ENCODE data around the gene RANBP1.

The RANBP1 gene

GRCh38 chr22:20093418-20094196, 22.3 kb upstream of the RANBP1 start:
- Histone ChIP-seq H3K9ac (ENCODE audit: low read depth, low read length) (no peak overlapping the region), H3K27ac (ENCODE audit: low read length) (no peak overlapping the region), H3K4me3 (ENCODE audit: low read depth in 1 of 2, low read length in 2 of 2) (no peak overlapping the region), H2AFZ (ENCODE audit: low read depth, low read length) (no peak overlapping the region), H3K4me2 (ENCODE audit: insufficient read depth, low read length) (no peak overlapping the region), H3K79me2 (ENCODE audit: insufficient read depth, low read length) (peaks cover 86% of the 10 kb centered on the region), H3K36me3 (ENCODE audit: insufficient read depth, low read length) (peaks cover 95% of the 10 kb centered on the region), H3K9me3 (ENCODE audit: insufficient read depth, low read length, severe bottlenecking) (no peaks in the 10 kb centered on the region), H3K4me1 (ENCODE audit: insufficient read depth, low read length) (peaks cover 2% of the 10 kb centered on the region; the same call in 1 of the 2 replicates), H4K20me1 (ENCODE audit: insufficient read depth, low read length) (peaks cover 58% of the 10 kb centered on the region), H3K27me3 (ENCODE audit: insufficient read depth, low read length, poor library complexity) (no peaks in the 10 kb centered on the region)
- TF ChIP-seq EZH2 (IDR thresholded peaks at IDR 0.05; ENCODE audit: borderline replicate concordance, low read depth, low read length, severe bottlenecking) (no peak), CTCF (IDR thresholded peaks at IDR 0.05; ENCODE audit: borderline replicate concordance, extremely low read depth, low read length, poor library complexity, severe bottlenecking) (no peak)
- ATAC-seq (ENCODE audit: insufficient read depth, low read depth) (no peak), DNase-seq (no peak)

- no peak overlapping the region for H3K9ac ChIP-seq (ENCODE audit: low read depth, low read length)
- no peak for ATAC-seq (ENCODE audit: insufficient read depth, low read depth)
- H3K4me3 ChIP-seq (ENCODE audit: low read depth in 1 of 2, low read length in 2 of 2): no peak overlapping the region
- no peak overlapping the region for H3K4me2 ChIP-seq (ENCODE audit: insufficient read depth, low read length)
- H3K27ac ChIP-seq (ENCODE audit: low read length): no peak overlapping the region
- H3K4me1 ChIP-seq (ENCODE audit: insufficient read depth, low read length): peaks cover 9% of the 10 kb centered on the region
- H3K36me3 ChIP-seq (ENCODE audit: insufficient read depth, low read length): peaks cover 95% of the 10 kb centered on the region
- peaks cover 60% of the 10 kb centered on the region for H4K20me1 ChIP-seq (ENCODE audit: insufficient read depth, low read length)
- TF ChIP-seq EZH2 (IDR thresholded peaks at IDR 0.05; ENCODE audit: borderline replicate concordance, low read depth, low read length, severe bottlenecking): no peak
- TF ChIP-seq CTCF (IDR thresholded peaks at IDR 0.05; ENCODE audit: borderline replicate concordance, extremely low read depth, low read length, poor library complexity, severe bottlenecking): no peak
- DNase-seq: no peak
- no peak overlapping the region for H2AFZ ChIP-seq (ENCODE audit: low read depth, low read length)
- no peaks in the 10 kb centered on the region for H3K9me3 ChIP-seq (ENCODE audit: insufficient read depth, low read length, severe bottlenecking)
- peaks cover 86% of the 10 kb centered on the region for H3K79me2 ChIP-seq (ENCODE audit: insufficient read depth, low read length)
- H3K27me3 ChIP-seq (ENCODE audit: insufficient read depth, low read length, poor library complexity): no peaks in the 10 kb centered on the region
These were observed 21.6 kb upstream of the RANBP1 start for GRCh38 chr22:20094197-20094807.

GRCh38 chr22:20095521-20095920, 20.4 kb upstream of the RANBP1 start:
- Histone ChIP-seq H3K27me3 (ENCODE audit: insufficient read depth, low read length, poor library complexity) (no peaks in the 10 kb centered on the region), H2AFZ (ENCODE audit: low read depth, low read length) (no peak overlapping the region), H3K9me3 (ENCODE audit: insufficient read depth, low read length, severe bottlenecking) (no peaks in the 10 kb centered on the region), H3K36me3 (ENCODE audit: insufficient read depth, low read length) (peaks cover 95% of the 10 kb centered on the region), H3K79me2 (ENCODE audit: insufficient read depth, low read length) (peaks cover 85% of the 10 kb centered on the region), H4K20me1 (ENCODE audit: insufficient read depth, low read length) (peaks cover 59% of the 10 kb centered on the region), H3K27ac (ENCODE audit: low read length) (no peak overlapping the region), H3K4me2 (ENCODE audit: insufficient read depth, low read length) (no peak overlapping the region), H3K4me3 (ENCODE audit: low read depth in 1 of 2, low read length in 2 of 2) (no peak overlapping the region), H3K4me1 (ENCODE audit: insufficient read depth, low read length) (peaks cover 19% of the 10 kb centered on the region), H3K9ac (ENCODE audit: low read depth, low read length) (no peak overlapping the region)
- no peak for TF ChIP-seq CTCF (IDR thresholded peaks at IDR 0.05; ENCODE audit: borderline replicate concordance, extremely low read depth, low read length, poor library complexity, severe bottlenecking)
- TF ChIP-seq EZH2 (IDR thresholded peaks at IDR 0.05; ENCODE audit: borderline replicate concordance, low read depth, low read length, severe bottlenecking): no peak
- no peak for ATAC-seq (ENCODE audit: insufficient read depth, low read depth)
- DNase-seq: no peak
